AG09309 (cell line): ENCODE data around the gene FAXC.
"Not testable (repeated sequence)": the region's sequence is repeated elsewhere in the genome, so short reads cannot be mapped to it uniquely, and the experiment has no call there.

Source experiments
- DNase-seq: peaks from one replicate; pipeline ENCODE4 v3.0.0-alpha.2; 2010; ENCODE audit warnings: low read depth
- H3K4me3 ChIP-seq: 2 replicates; pipeline ENCODE4 v1.5.1; 2011; ENCODE audit warnings: mild to moderate bottlenecking, low read depth, low read length, moderate library complexity; ENCODE audit not compliant: control insufficient read depth
- TF ChIP-seq, protein P1 (sequence below): IDR thresholded peaks from 2 replicates; pipeline ENCODE4 v1.5.1; 2011; ENCODE audit warnings: mild to moderate bottlenecking, low read depth, low read length, inconsistent platforms; ENCODE audit not compliant: insufficient read depth, control insufficient read depth; ENCODE audit errors: missing control alignments

Gene FAXC

DNA sequence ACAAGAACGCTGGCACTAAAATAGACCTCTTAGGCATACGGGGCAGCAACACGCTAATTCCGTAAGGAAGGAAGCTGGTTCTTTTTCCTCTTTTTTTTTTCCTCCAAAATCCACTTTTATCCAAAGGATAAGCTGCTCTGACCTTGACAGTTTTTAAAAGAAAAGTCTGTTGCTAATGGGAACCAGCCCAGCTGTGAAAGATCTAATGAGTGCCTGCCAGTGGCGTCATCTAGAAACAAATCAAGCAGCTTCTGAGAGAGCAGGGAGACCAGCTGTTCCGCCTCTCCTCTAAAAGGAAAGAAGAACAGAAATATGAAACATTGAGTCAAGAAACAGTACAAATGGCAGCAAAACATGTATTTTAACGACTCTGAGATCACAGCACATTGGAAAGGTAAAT, 78.6 kb downstream of the FAXC start:
- DNase-seq = no peak
- TF ChIP-seq, protein P1, sequence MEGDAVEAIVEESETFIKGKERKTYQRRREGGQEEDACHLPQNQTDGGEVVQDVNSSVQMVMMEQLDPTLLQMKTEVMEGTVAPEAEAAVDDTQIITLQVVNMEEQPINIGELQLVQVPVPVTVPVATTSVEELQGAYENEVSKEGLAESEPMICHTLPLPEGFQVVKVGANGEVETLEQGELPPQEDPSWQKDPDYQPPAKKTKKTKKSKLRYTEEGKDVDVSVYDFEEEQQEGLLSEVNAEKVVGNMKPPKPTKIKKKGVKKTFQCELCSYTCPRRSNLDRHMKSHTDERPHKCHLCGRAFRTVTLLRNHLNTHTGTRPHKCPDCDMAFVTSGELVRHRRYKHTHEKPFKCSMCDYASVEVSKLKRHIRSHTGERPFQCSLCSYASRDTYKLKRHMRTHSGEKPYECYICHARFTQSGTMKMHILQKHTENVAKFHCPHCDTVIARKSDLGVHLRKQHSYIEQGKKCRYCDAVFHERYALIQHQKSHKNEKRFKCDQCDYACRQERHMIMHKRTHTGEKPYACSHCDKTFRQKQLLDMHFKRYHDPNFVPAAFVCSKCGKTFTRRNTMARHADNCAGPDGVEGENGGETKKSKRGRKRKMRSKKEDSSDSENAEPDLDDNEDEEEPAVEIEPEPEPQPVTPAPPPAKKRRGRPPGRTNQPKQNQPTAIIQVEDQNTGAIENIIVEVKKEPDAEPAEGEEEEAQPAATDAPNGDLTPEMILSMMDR = no peak
- no peak overlapping the region for H3K4me3 ChIP-seq

DNA sequence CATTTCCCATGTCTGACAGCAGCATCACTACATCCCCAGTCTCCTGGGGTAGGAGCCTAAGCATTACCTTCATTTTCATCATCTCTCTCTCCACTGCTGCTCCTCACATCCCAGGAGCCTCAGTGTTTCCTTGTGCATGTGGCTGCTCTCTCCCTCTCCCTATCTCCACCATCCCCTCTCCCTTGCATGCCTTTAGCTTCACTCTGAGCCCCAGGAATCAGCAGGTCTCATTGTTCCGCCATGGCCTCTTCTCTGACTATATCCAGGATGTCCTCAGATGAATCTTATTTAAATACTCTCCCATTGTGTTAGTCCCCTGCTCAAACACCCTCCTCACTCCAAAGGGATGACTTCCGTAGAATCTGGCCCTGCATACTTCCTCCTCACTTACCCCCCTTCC, 79.4 kb downstream of the FAXC start:
- no peak for DNase-seq
- no peak overlapping the region for H3K4me3 ChIP-seq
- TF ChIP-seq, protein P1 = no peak

DNA sequence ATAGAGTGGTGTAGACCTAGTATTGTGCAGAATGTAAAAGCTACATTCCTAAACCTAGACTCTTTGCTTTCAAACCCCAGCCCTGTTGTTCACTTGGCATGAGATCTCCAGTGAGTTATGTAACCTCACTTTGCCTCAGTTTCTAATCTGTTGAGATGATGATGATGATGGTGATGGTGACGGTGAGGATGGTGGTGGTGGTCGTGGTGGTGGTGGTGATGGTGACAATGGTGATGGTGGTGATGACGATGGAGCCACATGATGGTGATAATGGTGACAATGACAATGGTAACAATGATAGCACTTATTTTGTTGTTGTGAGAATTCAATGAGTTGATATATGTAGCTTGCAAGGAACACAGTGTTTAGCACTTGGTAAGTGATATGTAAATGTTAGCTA, 80.3 kb downstream of the FAXC start:
- TF ChIP-seq, protein P1 = no peak
- DNase-seq = no peak
- H3K4me3 ChIP-seq = no peak overlapping the region

DNA sequence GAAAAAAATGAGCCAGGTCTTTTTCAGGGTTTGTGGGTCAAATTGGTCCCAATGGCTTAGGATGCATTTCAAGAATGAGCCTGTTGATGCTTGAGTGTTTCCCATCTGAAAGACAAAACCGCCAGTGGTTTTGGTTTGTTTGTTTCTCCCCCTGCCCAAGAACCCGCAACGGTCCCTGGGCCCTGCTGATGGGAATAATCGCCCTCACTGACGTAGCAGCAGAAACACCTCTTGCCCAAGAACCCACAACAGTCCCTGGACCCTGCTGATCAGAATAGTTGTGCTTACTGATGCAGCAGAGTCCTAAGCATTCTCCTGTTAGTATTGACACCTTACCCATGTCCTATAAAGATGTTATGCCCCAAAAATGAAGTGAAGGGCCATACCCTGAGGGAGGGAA, 82.5 kb downstream of the FAXC start:
- H3K4me3 ChIP-seq, DNase-seq: not testable (repeated sequence)

DNA sequence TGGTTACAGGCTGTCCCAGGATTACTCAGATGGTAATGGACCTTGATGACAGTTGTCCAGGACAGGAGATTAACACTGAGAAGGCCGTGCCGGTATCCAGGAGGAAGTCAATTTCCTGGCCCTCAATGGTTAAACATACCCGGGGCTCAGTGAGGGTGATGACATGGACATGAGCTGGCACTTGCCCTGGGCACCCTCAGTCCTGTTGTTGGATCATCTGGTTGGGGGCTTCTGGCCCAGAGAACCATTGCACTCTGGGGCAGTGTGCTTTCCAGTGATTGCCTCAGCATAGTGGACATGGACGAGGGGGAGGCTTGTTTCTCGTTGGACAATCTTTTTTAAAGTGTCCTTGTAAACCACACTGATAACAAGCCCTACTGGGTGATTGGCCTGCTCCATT, 84.0 kb downstream of the FAXC start:
- DNase-seq, H3K4me3 ChIP-seq: not testable (repeated sequence)

DNA sequence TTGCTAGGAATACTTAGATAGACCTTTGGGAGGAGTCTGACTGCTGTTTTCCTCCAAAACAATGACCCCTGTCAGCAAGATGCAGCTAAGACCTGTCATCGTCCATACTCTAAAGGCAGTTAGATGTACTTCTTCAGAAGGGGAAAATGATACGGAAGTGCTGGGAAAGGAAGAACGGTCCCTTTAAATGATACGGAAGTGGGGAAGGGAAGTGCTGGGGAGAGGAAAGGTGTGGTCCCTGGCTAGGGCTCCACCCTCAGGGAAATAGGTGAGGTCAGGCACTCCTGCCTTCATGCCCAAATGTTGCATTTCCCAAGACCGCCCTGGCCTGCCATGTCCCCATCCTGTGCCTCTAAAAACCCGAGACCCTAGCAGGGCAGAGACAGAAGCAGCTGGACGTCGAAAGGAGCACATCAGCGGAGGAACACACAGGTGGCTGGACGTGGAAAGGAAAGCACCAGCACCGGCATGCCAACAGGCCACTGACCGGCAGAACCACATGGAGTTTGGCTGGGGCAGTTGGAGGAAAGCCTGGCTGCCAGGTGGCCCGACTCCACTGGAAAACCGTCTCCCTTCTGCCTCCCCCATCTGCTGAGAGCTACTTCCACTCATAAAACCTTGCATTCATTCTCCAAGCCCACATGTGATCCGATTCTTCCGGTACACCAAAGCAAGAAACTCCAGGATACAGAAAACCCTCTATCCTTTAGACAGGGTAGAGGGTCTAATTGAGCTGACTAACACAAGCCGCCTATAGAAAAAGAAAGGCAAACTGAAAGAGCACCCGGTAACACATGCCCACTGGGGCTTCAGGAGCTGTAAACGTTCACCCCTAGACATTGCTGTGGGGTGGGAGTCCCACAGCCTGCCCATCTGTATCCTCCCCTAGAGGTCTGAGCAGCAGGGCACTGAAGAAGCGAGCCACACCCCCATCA, 94.6 kb downstream of the FAXC start:
- TF ChIP-seq, protein P1 = no peak
- no peak for DNase-seq
- H3K4me3 ChIP-seq = no peak overlapping the region

DNA sequence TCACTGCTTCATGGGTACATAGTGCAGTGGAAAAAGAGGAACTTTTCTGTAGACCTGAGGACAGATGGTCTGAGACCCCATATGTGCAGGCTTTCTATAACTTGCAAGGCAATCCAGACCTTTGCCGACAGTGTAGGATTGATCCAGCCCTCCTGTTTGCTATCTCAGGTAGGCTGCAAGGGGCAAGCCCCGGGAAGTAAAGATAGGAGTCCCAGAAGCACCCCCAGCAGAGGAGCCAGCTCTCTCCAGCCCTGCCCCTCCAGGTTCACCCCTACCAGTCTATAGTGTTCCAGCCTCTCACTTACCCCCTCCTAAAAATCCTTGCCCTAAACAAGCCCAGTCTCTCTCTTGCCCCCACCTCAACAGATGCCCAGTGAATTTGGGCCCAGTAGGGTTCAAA, 96.2 kb downstream of the FAXC start:
- TF ChIP-seq, protein P1 = no peak
- no peak for DNase-seq
- H3K4me3 ChIP-seq = no peak overlapping the region
